Heart right ventricle (tissue), 16 donors: ENCODE measurements around the gene ADAMTS12. TPM values are rescaled to one million over a fixed set of nuclear protein-coding genes. Genes with fewer than 3 reads are reported as not detected.

Source experiments
- ATAC-seq, 8 donors: fragments of 200-7000 bp; cut with Tn5 transposase; one replicate each; pipeline ENCODE4 v1.9.1; 2020; ENCODE audit warnings: mild to moderate bottlenecking in 8 of 8, moderate library complexity in 8 of 8, moderate number of reproducible peaks in 1 of 8
- DNase-seq, 2 donors: peaks; one replicate each; pipeline ENCODE4 v3.0.0-alpha.2; 2020
- H3K27ac ChIP-seq, 10 donors: fragments of 200-600 bp; sonication (generic) in 2 of 10; one replicate each; pipeline versions ENCODE4 v1.5.0 to v1.8.0; 2020 to 2022; ENCODE audit warnings: mild to moderate bottlenecking in 3 of 10
- H3K27me3 ChIP-seq, 7 donors: fragments of 200-600 bp; one replicate each; pipeline ENCODE4 v1.8.0; 2021 to 2022; ENCODE audit warnings: mild to moderate bottlenecking in 2 of 7
- H3K36me3 ChIP-seq, 9 donors: fragments of 200-600 bp; sonication (generic) in 1 of 9; one replicate each; pipeline versions ENCODE4 v1.5.0 to v1.8.0; 2020 to 2022; ENCODE audit warnings: mild to moderate bottlenecking in 2 of 9
- H3K4me1 ChIP-seq, 9 donors: fragments of 200-600 bp; sonication (generic) in 1 of 9; one replicate each; pipeline versions ENCODE4 v1.5.0 to v1.8.0; 2020 to 2022; ENCODE audit warnings: mild to moderate bottlenecking in 4 of 9
- H3K4me3 ChIP-seq, 10 donors: fragments of 200-600 bp; sonication (generic) in 2 of 10; one replicate each; pipeline versions ENCODE4 v1.5.0 to v1.8.0; 2020 to 2022; ENCODE audit warnings: mild to moderate bottlenecking in 7 of 10, moderate library complexity in 2 of 10
- H3K9me3 ChIP-seq, 11 donors: fragments of 200-600 bp in 10 of 11; sonication (generic) in 2 of 11; one replicate each; pipeline versions ENCODE4 v1.5.0 to v1.8.0; 2013 to 2022; ENCODE audit warnings: mild to moderate bottlenecking in 2 of 11, control low read depth in 1 of 11, moderate library complexity in 1 of 11
- WGBS, 2 donors: extraction: QIAGEN DNeasy Blood & Tissue Kit; methylation state at CpG; one replicate each; pipeline ENCODE4 v1.1.7; 2013; ENCODE audit warnings: inconsistent platforms in 1 of 2; 5-methylcytosine and 5-hydroxymethylcytosine counted together
- intact Hi-C, 10 donors: fragments of 100-400 bp; cut with DNase I; formaldehyde crosslinking; loops; one replicate each; pipeline versions ENCODE4 v1.11.1 to v1.14.2; 2022
- polyA plus RNA-seq, 2 donors: library from polyadenylated mRNA; stranded (reverse); fragments of 200-250 nt; gene quantifications; one replicate each; pipeline ENCODE4 v1.2.3, GENCODE V29; 2013
- total RNA-seq, 10 donors: library from RNA; stranded (reverse); fragmentation: NEBNext Ultra II Directional in 3 of 10; extraction: Animal tissue kit (Norgen Biotek cat#: 25700) in 3 of 10; gene quantifications; one replicate each; pipeline versions ENCODE4 v1.2.1 to v1.2.4, GENCODE V29; 2021 to 2023
- TF ChIP-seq, protein P1 (sequence below), 9 donors: fragments of 200-600 bp; sonication (generic) in 2 of 9; IDR thresholded peaks; one replicate each; pipeline versions ENCODE4 v1.5.0 to v1.8.0; 2021 to 2022; ENCODE audit warnings: antibody characterized with exemption in 9 of 9, mild to moderate bottlenecking in 5 of 9, moderate library complexity in 1 of 9
- donor health status: Arrhythmogenic right ventricular cardiomyopathy.
- donor health status: ischemic (EF 13 %, LVEDD 7.1; RV severe dilation, severe dysfunction).
- donor health status: healthy with polysubstance abuse.
- donor health status: DM: no; HTN: yes; CAD: no.
- donor health status: DM: no; HTN: no; CAD: no.
- donor health status: ischemic (EF 25% LVEDD 6.9; RV normal size, moderate dysfunction).
- donor health status: ischemic (EF 25% LVEDD 5.7; RV mildly dilated, moderate dysfunction).
- donor health status: healthy.
- donor health status: DM: yes; HTN: yes; CAD: no.
- donor health status: Ischemic cardiomyopathy.
- donor health status: ischemic (EF 35%, LVEDD 5.7; RV mildly dilated, moderate dysfunction).
- donor health status: nonischemic (EF 11% LVEDD 7.7; RV severe dilation, severe dysfunction).
- donor health status: DM: yes; HTN: yes; CAD: no.
- donor health status: PGD.
- donor health status: ischemic (EF 29% LVEDD 5.4; RV normal size, mild dysfunction).
- donor health status: nonischemic (EF 23%, LVEDD 6.1; RV moderate dilation, normal function).

The ADAMTS12 gene
- total and polyA plus RNA-seq, 12 donors: 0.37 to 3.7 (median 1.3) TPM

DNA sequence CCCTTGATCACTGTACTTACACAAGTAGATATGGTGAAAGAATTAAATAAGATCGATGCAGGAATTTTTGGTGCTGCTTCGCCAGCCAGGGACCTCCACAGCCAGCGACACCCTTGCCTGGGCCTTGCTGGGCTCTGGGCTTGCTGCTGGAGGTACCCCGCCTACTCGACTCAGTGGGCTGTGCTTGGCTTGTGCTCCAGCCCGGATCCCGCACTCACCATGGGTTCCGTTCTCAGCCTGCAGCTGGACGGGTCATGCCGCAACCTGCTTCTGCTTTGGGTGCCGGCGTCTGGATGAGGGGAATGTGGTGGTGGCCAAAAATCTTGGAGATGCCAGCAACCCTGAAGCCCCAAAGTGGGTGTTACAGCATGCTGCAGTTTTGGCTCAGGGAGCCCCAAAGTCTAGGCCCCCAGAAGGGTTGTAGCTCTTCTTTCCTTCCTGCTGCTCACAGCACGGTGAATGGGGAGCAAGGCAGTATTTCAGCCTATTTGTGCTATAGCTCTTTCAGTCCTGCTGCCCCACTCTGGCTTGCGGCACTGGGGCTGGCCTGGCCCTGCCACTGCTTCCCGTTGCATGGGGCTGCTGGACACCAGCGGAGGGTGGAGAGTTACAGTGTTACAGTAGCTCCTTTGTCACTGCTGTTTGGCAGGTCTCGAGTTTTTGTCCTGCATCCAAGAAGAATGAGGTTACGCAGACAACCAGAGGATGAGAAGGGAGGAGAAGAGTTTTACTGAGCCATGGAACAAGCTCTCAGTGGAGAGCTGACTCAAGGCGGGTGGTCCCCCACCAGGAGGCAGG, 403.0 kb downstream of the ADAMTS12 start:
- no peak for DNase-seq
- no peak overlapping the region for H3K27ac ChIP-seq
- ATAC-seq: no peak
- TF ChIP-seq, protein P1, sequence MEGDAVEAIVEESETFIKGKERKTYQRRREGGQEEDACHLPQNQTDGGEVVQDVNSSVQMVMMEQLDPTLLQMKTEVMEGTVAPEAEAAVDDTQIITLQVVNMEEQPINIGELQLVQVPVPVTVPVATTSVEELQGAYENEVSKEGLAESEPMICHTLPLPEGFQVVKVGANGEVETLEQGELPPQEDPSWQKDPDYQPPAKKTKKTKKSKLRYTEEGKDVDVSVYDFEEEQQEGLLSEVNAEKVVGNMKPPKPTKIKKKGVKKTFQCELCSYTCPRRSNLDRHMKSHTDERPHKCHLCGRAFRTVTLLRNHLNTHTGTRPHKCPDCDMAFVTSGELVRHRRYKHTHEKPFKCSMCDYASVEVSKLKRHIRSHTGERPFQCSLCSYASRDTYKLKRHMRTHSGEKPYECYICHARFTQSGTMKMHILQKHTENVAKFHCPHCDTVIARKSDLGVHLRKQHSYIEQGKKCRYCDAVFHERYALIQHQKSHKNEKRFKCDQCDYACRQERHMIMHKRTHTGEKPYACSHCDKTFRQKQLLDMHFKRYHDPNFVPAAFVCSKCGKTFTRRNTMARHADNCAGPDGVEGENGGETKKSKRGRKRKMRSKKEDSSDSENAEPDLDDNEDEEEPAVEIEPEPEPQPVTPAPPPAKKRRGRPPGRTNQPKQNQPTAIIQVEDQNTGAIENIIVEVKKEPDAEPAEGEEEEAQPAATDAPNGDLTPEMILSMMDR (IDR thresholded peaks at IDR 0.05): no peak
- no peaks in the 10 kb centered on the region for H3K36me3 ChIP-seq
- intact Hi-C loops: no loop called here
- H3K4me1 ChIP-seq: peaks cover 0 to under 1% (median 0%) of the 10 kb centered on the region in 9 donors
- no peak overlapping the region for H3K4me3 ChIP-seq
- WGBS, 2 donors: 95% methylated on average over 19 of the region's 19 CpGs
- H3K9me3 ChIP-seq: no peaks in the 10 kb centered on the region
- no peaks in the 10 kb centered on the region for H3K27me3 ChIP-seq

DNA sequence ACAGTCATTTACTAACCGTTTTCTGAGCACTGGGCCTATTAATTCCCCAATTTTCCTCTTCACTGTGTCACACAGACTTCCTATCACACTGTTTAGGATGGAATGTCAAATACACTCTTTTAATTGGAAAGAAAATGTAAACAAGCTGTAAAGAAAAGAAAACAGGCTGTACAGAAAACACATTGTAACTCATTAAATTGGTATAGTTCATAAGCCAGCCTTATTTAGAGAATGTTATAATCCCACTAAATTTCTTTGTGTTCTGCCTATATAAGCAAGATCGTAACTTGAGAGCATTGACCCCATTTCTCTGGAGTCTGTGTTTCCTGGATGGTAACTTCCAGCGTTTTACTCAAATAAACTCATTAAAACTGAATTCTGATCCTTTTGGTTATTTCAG, 404.6 kb downstream of the ADAMTS12 start:
- H3K36me3 ChIP-seq: no peaks in the 10 kb centered on the region
- intact Hi-C loops: no loop called here
- TF ChIP-seq, protein P1 (IDR thresholded peaks at IDR 0.05): no peak
- H3K27me3 ChIP-seq: no peaks in the 10 kb centered on the region
- 76 to 80% methylated on average over 3 of the region's 3 CpGs for WGBS, 2 donors
- no peak overlapping the region for H3K27ac ChIP-seq
- H3K9me3 ChIP-seq: no peaks in the 10 kb centered on the region
- DNase-seq (no peak), ATAC-seq (no peak)
- H3K4me3 ChIP-seq: no peak overlapping the region
- no peaks in the 10 kb centered on the region for H3K4me1 ChIP-seq

- no peaks in the 10 kb centered on the region for H3K9me3 ChIP-seq
- H3K27ac ChIP-seq: no peak overlapping the region
- DNase-seq (no peak), ATAC-seq (no peak)
- H3K4me1 ChIP-seq: no peaks in the 10 kb centered on the region
- TF ChIP-seq, protein P1 (IDR thresholded peaks at IDR 0.05): no peak
- WGBS, 2 donors: 78 to 80% methylated on average over 7 of the region's 7 CpGs
- intact Hi-C loops: no loop called here
- H3K36me3 ChIP-seq: peaks cover 0 to 18% (median 0%) of the 10 kb centered on the region in 9 donors
- no peaks in the 10 kb centered on the region for H3K27me3 ChIP-seq
- no peak overlapping the region for H3K4me3 ChIP-seq
Measured at GRCh38 chr5:33482335-33482734, 409.5 kb downstream of the ADAMTS12 start.

DNA sequence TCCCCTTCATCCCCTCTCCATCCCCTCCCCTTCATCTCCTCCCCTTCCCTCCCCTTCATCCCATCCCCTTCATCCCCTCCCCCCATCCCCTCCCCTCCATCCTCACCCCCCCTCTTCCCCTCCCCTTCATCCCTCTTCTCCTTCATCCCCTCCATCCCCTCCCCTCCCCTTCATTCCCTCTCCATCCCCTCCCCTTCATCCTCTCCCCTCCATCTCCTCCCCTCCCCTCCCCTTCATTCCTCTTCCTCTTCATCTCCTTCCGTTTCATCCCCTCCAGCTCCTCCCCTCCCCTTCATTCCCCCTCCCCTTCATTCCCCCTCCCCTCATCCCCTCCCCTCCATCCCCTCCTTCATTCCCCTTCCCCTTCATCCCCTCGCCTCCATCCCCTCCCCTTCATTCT, 410.9 kb downstream of the ADAMTS12 start:
- intact Hi-C loops: no loop called here
- Histone ChIP-seq H3K9me3 (no peaks in the 10 kb centered on the region), H3K4me3 (no peak overlapping the region), H3K27me3 (no peaks in the 10 kb centered on the region), H3K27ac (no peak overlapping the region), H3K36me3 (peaks cover 0 to 30% (median 0%) of the 10 kb centered on the region in 9 donors), H3K4me1 (no peaks in the 10 kb centered on the region)
- 79 to 91% methylated on average over 2 of the region's 2 CpGs for WGBS, 2 donors
- TF ChIP-seq, protein P1 (IDR thresholded peaks at IDR 0.05): no peak
- ATAC-seq (no peak), DNase-seq (no peak)
